Endothelial cell of umbilical vein (primary cell): ENCODE results near the gene DCLK1. TPM values are rescaled to one million over a fixed set of nuclear protein-coding genes. Genes with fewer than 3 reads are reported as not detected.

Source experiments
- BruUV-seq: library from RNA; stranded (reverse); fragments of 400-500 nt; replicated peaks from 2 replicates; lab custom pipeline; 2021; lab: Mats Ljungman, UMichigan
- CTCF ChIA-PET: fragments of 300-600, 350-600 bp; sonication (Branson Sonifier 250); formaldehyde crosslinking; loops from one replicate; lab custom pipeline; 2021; ENCODE audit warnings: antibody characterized with exemption, inconsistent platforms; lab: Charles Lee
- POLR2A ChIA-PET: fragments of 300-600, 350-600 bp; sonication (Branson Sonifier 250); formaldehyde crosslinking; loops from one replicate; lab custom pipeline; 2021; ENCODE audit warnings: antibody characterized with exemption, inconsistent platforms; lab: Charles Lee
- DNase-seq: peaks from one replicate; pipeline ENCODE4 v3.0.0-alpha.2; 2011; ENCODE audit warnings: low read depth, low spot score
- FAIRE-seq: peaks from 2 replicates; lab custom pipeline; 2011; peaks lifted over from hg19 to GRCh38; lab: Jason Lieb, UNC
- H2AFZ ChIP-seq: 2 replicates; pipeline ENCODE4 v1.6.0; 2012; ENCODE audit warnings: low read depth, low read length, control low read depth, inconsistent platforms
- H3K27ac ChIP-seq: 2 replicates; pipeline ENCODE4 v1.5.1; 2011; ENCODE audit warnings: low read depth, mild to moderate bottlenecking, control low read depth, low read length, moderate library complexity; ENCODE audit not compliant: insufficient read depth
- H3K27me3 ChIP-seq, 2 experiments: 2 replicates each; pipeline versions ENCODE4 v1.6.0 to v1.6.1; 2011; ENCODE audit warnings: low read length in 2 of 2, mixed read lengths in 1 of 2; ENCODE audit not compliant: control insufficient read depth in 2 of 2, insufficient read depth in 2 of 2
- H3K36me3 ChIP-seq, 2 experiments: 2 replicates in 1 of 2; 3 replicates in 1 of 2; pipeline ENCODE4 v1.5.1; 2011; ENCODE audit warnings: low read length in 2 of 2, mild to moderate bottlenecking in 1 of 2, moderate library complexity in 1 of 2; ENCODE audit not compliant: control insufficient read depth in 2 of 2, insufficient read depth in 2 of 2; ENCODE audit errors: extremely low read depth in 1 of 2
- H3K4me1 ChIP-seq: 3 replicates; pipeline ENCODE4 v1.5.1; 2011; ENCODE audit warnings: mild to moderate bottlenecking, low read length; ENCODE audit not compliant: control insufficient read depth, insufficient read depth; ENCODE audit errors: extremely low read depth
- H3K4me2 ChIP-seq: 2 replicates; pipeline ENCODE4 v1.6.1; 2011; ENCODE audit warnings: low read length, control low read depth, mixed read lengths; ENCODE audit not compliant: insufficient read depth
- H3K4me3 ChIP-seq, 3 experiments: fragments of 200-600 bp in 1 of 3; sonication (generic), shearing (Covaris generic) in 1 of 3; replicated peaks in 1 of 3; 2 replicates each; pipeline ENCODE4 v1.5.1; 2011 to 2016; ENCODE audit warnings: control low read depth in 3 of 3, low read length in 3 of 3, mild to moderate bottlenecking in 2 of 3, inconsistent platforms in 1 of 3, low read depth in 1 of 3, moderate library complexity in 1 of 3; ENCODE audit not compliant: insufficient read depth in 1 of 3
- H3K79me2 ChIP-seq: 2 replicates; pipeline ENCODE4 v1.6.0; 2012; ENCODE audit warnings: low read length, inconsistent platforms; ENCODE audit not compliant: control insufficient read depth, insufficient read depth
- H3K9ac ChIP-seq: replicated peaks from 2 replicates; pipeline ENCODE3; 2011; ENCODE audit warnings: low read length, control low read depth; ENCODE audit not compliant: insufficient read depth; ENCODE audit errors: extremely low read depth
- H3K9me1 ChIP-seq: replicated peaks from 3 replicates; pipeline ENCODE4 v1.6.0; 2011; ENCODE audit warnings: mild to moderate bottlenecking, low read length; ENCODE audit not compliant: control insufficient read depth, insufficient read depth; ENCODE audit errors: extremely low read depth
- H3K9me3 ChIP-seq: replicated peaks from 2 replicates; pipeline ENCODE4 v1.5.1; 2012; ENCODE audit warnings: low read length, inconsistent platforms; ENCODE audit not compliant: control insufficient read depth, insufficient read depth
- H4K20me1 ChIP-seq: replicated peaks from 2 replicates; pipeline ENCODE3; 2011; ENCODE audit warnings: mild to moderate bottlenecking, low read length; ENCODE audit not compliant: control insufficient read depth, insufficient read depth; ENCODE audit errors: extremely low read depth
- EZH2 ChIP-seq: IDR thresholded peaks from 2 replicates; pipeline ENCODE4 v1.6.1; 2012; ENCODE audit warnings: borderline replicate concordance, low read depth, mild to moderate bottlenecking, moderate library complexity, low read length, inconsistent platforms; ENCODE audit not compliant: severe bottlenecking
- FOS ChIP-seq: IDR thresholded peaks from 2 replicates; pipeline ENCODE4 v1.6.1; 2011; ENCODE audit warnings: mild to moderate bottlenecking, low read length, moderate library complexity, borderline replicate concordance; ENCODE audit not compliant: insufficient read depth
- GATA2 ChIP-seq: IDR thresholded peaks from 2 replicates; pipeline ENCODE4 v1.7.0; 2011; ENCODE audit warnings: low read depth, mild to moderate bottlenecking, moderate library complexity, mixed read lengths, low read length; ENCODE audit not compliant: insufficient read length, insufficient read depth
- JUN ChIP-seq: IDR thresholded peaks from 2 replicates; pipeline ENCODE4 v1.6.1; 2011; ENCODE audit warnings: borderline replicate concordance, low read depth; ENCODE audit not compliant: insufficient read length, insufficient read depth
- MYC ChIP-seq: IDR thresholded peaks from one replicate; pipeline ENCODE4 v1.6.1; 2011; ENCODE audit warnings: mild to moderate bottlenecking, low read depth, low read length
- POLR2A ChIP-seq: IDR thresholded peaks from 2 replicates; pipeline ENCODE4 v1.6.1; 2012; ENCODE audit warnings: low read depth, mild to moderate bottlenecking, control low read depth, low read length
- POLR2AphosphoS5 ChIP-seq: IDR thresholded peaks from 2 replicates; pipeline ENCODE4 v1.6.1; 2012; ENCODE audit warnings: low read depth, mild to moderate bottlenecking, control low read depth, low read length, moderate library complexity; ENCODE audit not compliant: insufficient read depth
- dilution Hi-C: fragments of 300-500 bp; cut with MboI; formaldehyde crosslinking; loops from one replicate; pipeline ENCODE4 v1.15.0; 2019; ENCODE audit warnings: low sequenced_read_pairs; ENCODE audit not compliant: extremely low pct_ligation_motif_present
- intact Hi-C: fragments of 100-400 bp; cut with micrococcal nuclease; formaldehyde crosslinking; loops from one replicate; pipeline ENCODE4 v1.10.0; 2022
- polyA plus RNA-seq, 4 experiments: library from polyadenylated mRNA; depleted of rRNA in 3 of 4; stranded (reverse) in 3 of 4; unstranded in 1 of 4; fragments of >200 nt; gene quantifications; 2 replicates each; pipeline versions ENCODE4 v1.2.1 to v1.2.3, GENCODE V29; 2011 to 2012; ENCODE audit warnings: missing spikeins in 1 of 4
- total RNA-seq: library from RNA; stranded (reverse); gene quantifications from 2 replicates; pipeline ENCODE4 v1.2.3, GENCODE V29; 2021
- TF ChIP-seq, protein P1 (sequence below), 2 donors: IDR thresholded peaks; 1 replicate in 1 of 2; 2 replicates in 1 of 2; pipeline ENCODE4 v1.5.1; 2011; ENCODE audit warnings: low read length in 2 of 2, mild to moderate bottlenecking in 2 of 2, moderate library complexity in 2 of 2, control low read depth in 1 of 2, inconsistent platforms in 1 of 2, low read depth in 1 of 2; ENCODE audit not compliant: insufficient read depth in 1 of 2; ENCODE audit errors: extremely low read depth in 1 of 2
- TF ChIP-seq, protein P2 (sequence below): IDR thresholded peaks from 2 replicates; pipeline ENCODE4 v1.6.1; 2011; ENCODE audit not compliant: insufficient read depth, insufficient read length

Gene DCLK1
- total and polyA plus RNA-seq, 2 donors (not counting 3 experiments of a cell fraction or from before 2014, with no cell fraction given), result 0.28 to 3.9 TPM

- no peaks in the 10 kb centered on the region for H3K4me1 ChIP-seq
- no peak overlapping the region for H3K4me3 ChIP-seq
- H2AFZ ChIP-seq, result no peak overlapping the region
- no peaks in the 10 kb centered on the region for H3K9me1 ChIP-seq
- no peaks in the 10 kb centered on the region for H3K27me3 ChIP-seq
- ChIA-PET POLR2A (interaction anchor here (0.7 kb wide), 1 partner anchor 1126 kb away, joined by 8 read pairs; no protein-coding TSS in a partner anchor), CTCF (interaction anchor here (1.1 kb wide), 1 partner anchor 24 kb away, joined by 5 read pairs; no protein-coding TSS in a partner anchor)
- no peaks in the 10 kb centered on the region for H4K20me1 ChIP-seq
- no TSS peak for BruUV-seq
- no peaks in the 10 kb centered on the region for H3K9me3 ChIP-seq
- H3K9ac ChIP-seq, result no peak overlapping the region
- TF ChIP-seq EZH2 (no peak), JUN (no peak), FOS (no peak), MYC (no peak), POLR2AphosphoS5 (no peak), GATA2 (no peak), POLR2A (no peak)
- TF ChIP-seq, protein P1, sequence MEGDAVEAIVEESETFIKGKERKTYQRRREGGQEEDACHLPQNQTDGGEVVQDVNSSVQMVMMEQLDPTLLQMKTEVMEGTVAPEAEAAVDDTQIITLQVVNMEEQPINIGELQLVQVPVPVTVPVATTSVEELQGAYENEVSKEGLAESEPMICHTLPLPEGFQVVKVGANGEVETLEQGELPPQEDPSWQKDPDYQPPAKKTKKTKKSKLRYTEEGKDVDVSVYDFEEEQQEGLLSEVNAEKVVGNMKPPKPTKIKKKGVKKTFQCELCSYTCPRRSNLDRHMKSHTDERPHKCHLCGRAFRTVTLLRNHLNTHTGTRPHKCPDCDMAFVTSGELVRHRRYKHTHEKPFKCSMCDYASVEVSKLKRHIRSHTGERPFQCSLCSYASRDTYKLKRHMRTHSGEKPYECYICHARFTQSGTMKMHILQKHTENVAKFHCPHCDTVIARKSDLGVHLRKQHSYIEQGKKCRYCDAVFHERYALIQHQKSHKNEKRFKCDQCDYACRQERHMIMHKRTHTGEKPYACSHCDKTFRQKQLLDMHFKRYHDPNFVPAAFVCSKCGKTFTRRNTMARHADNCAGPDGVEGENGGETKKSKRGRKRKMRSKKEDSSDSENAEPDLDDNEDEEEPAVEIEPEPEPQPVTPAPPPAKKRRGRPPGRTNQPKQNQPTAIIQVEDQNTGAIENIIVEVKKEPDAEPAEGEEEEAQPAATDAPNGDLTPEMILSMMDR (IDR thresholded peaks at IDR 0.05; ENCODE audit: extremely low read depth in 1 of 2, insufficient read depth in 1 of 2, low read depth in 1 of 2, low read length in 2 of 2), result no peak
- TF ChIP-seq, protein P2, sequence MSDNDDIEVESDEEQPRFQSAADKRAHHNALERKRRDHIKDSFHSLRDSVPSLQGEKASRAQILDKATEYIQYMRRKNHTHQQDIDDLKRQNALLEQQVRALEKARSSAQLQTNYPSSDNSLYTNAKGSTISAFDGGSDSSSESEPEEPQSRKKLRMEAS, result no peak
- DNase-seq, result no peak
- no peaks in the 10 kb centered on the region for H3K36me3 ChIP-seq
- no peaks in the 10 kb centered on the region for H3K79me2 ChIP-seq
- H3K4me2 ChIP-seq, result no peak overlapping the region
- no peak for FAIRE-seq
- H3K27ac ChIP-seq, result no peak overlapping the region
- dilution Hi-C loops, result no loop called here
- intact Hi-C loops, result no loop called here
These were observed 336.3 kb downstream of the DCLK1 start for GRCh38 chr13:35794734-35795389.
